H9 (cell line): ENCODE results near the gene GALT. TPM values are rescaled to one million over a fixed set of nuclear protein-coding genes. Genes with fewer than 3 reads are reported as not detected.

ENCODE experiments used
- DNase-seq: peaks from one replicate; pipeline ENCODE4 v3.0.0-alpha.2; 2017
- H2AFZ ChIP-seq: one replicate; pipeline ENCODE4 v1.6.1; 2013; ENCODE audit warnings: mild to moderate bottlenecking, low read length, control low read depth, moderate library complexity
- H2AK5ac ChIP-seq: 2 replicates; pipeline ENCODE4 v1.6.1; 2013; ENCODE audit warnings: low read length, control low read depth, mixed read lengths; ENCODE audit not compliant: insufficient read length
- H2BK120ac ChIP-seq: one replicate; pipeline ENCODE4 v1.6.1; 2013; ENCODE audit warnings: low read depth, mild to moderate bottlenecking, low read length, control low read depth, inconsistent platforms; ENCODE audit not compliant: poor library complexity, severe bottlenecking
- H2BK12ac ChIP-seq: 2 replicates; pipeline ENCODE4 v1.6.1; 2013; ENCODE audit warnings: low read length, control low read depth, mixed read lengths, low read depth; ENCODE audit not compliant: insufficient read length
- H2BK15ac ChIP-seq: 2 replicates; pipeline ENCODE4 v1.6.1; 2013; ENCODE audit warnings: low read depth, low read length, control low read depth
- H2BK20ac ChIP-seq: one replicate; pipeline ENCODE4 v1.6.1; 2013; ENCODE audit warnings: low read depth, mild to moderate bottlenecking, low read length, control low read depth, inconsistent platforms; ENCODE audit not compliant: poor library complexity, severe bottlenecking
- H2BK5ac ChIP-seq: 2 replicates; pipeline ENCODE4 v1.6.1; 2013; ENCODE audit warnings: low read length, control low read depth, mixed read lengths; ENCODE audit not compliant: insufficient read length
- H3K14ac ChIP-seq: 2 replicates; pipeline ENCODE4 v1.6.1; 2013; ENCODE audit warnings: low read length, control low read depth; ENCODE audit not compliant: insufficient read depth
- H3K18ac ChIP-seq: 2 replicates; pipeline ENCODE4 v1.6.1; 2013; ENCODE audit warnings: low read depth, mild to moderate bottlenecking, mixed read lengths, low read length, control low read depth; ENCODE audit not compliant: insufficient read length
- H3K23ac ChIP-seq: 2 replicates; pipeline ENCODE4 v1.6.1; 2013; ENCODE audit warnings: low read length, control low read depth, mixed read lengths, low read depth; ENCODE audit not compliant: insufficient read length
- H3K23me2 ChIP-seq: 2 replicates; pipeline ENCODE4 v1.6.1; 2013; ENCODE audit warnings: low read depth, mild to moderate bottlenecking, mixed read lengths, low read length, control low read depth; ENCODE audit not compliant: insufficient read length, poor library complexity, severe bottlenecking
- H3K27ac ChIP-seq: 2 replicates; pipeline ENCODE4 v1.5.1; 2013; ENCODE audit warnings: low read length, control low read depth, mixed read lengths, low read depth; ENCODE audit not compliant: insufficient read length
- H3K27me3 ChIP-seq: 2 replicates; pipeline ENCODE4 v1.6.1; 2013; ENCODE audit warnings: low read length, control low read depth, inconsistent platforms; ENCODE audit not compliant: insufficient read depth
- H3K4ac ChIP-seq: 2 replicates; pipeline ENCODE4 v1.6.1; 2013; ENCODE audit warnings: low read depth, mild to moderate bottlenecking, control low read depth, inconsistent platforms, low read length, moderate library complexity
- H3K4me1 ChIP-seq: 2 replicates; pipeline ENCODE4 v1.6.1; 2013; ENCODE audit warnings: low read length, control low read depth, inconsistent platforms; ENCODE audit not compliant: insufficient read depth
- H3K4me2 ChIP-seq: 2 replicates; pipeline ENCODE4 v1.6.1; 2013; ENCODE audit warnings: low read length, control low read depth, mixed read lengths; ENCODE audit not compliant: insufficient read length, insufficient read depth
- H3K56ac ChIP-seq: 2 replicates; pipeline ENCODE4 v1.6.1; 2013; ENCODE audit warnings: low read depth, mild to moderate bottlenecking, mixed read lengths, low read length, control low read depth; ENCODE audit not compliant: insufficient read length
- H3K79me1 ChIP-seq: 2 replicates; pipeline ENCODE4 v1.6.1; 2013; ENCODE audit warnings: low read depth, mild to moderate bottlenecking, moderate library complexity, low read length, control low read depth, inconsistent platforms; ENCODE audit not compliant: insufficient read depth, poor library complexity, severe bottlenecking
- H3K79me2 ChIP-seq: 2 replicates; pipeline ENCODE4 v1.6.1; 2013; ENCODE audit warnings: low read length, control low read depth, inconsistent platforms; ENCODE audit not compliant: insufficient read depth
- H3K9ac ChIP-seq: 2 replicates; pipeline ENCODE4 v1.6.1; 2013; ENCODE audit warnings: low read length, control low read depth, mixed read lengths; ENCODE audit not compliant: insufficient read length; ENCODE audit errors: extremely low read depth
- H3K9me3 ChIP-seq: one replicate; pipeline ENCODE4 v1.6.1; 2013; ENCODE audit warnings: low read depth, low read length, inconsistent platforms; ENCODE audit not compliant: control insufficient read depth
- H3T11ph ChIP-seq: one replicate; pipeline ENCODE4 v1.6.1; 2013; ENCODE audit warnings: mild to moderate bottlenecking, low read length, control low read depth, inconsistent platforms
- H4K20me1 ChIP-seq: one replicate; pipeline ENCODE4 v1.6.1; 2013; ENCODE audit not compliant: control insufficient read depth, insufficient read length, insufficient read depth
- H4K5ac ChIP-seq: 2 replicates; pipeline ENCODE4 v1.6.1; 2013; ENCODE audit warnings: low read depth, mild to moderate bottlenecking, mixed read lengths, low read length, control low read depth; ENCODE audit not compliant: insufficient read length
- H4K8ac ChIP-seq: replicated peaks from 2 replicates; pipeline ENCODE4 v1.6.1; 2013; ENCODE audit warnings: low read length, control low read depth, mixed read lengths, low read depth; ENCODE audit not compliant: insufficient read length
- H4K91ac ChIP-seq: 2 replicates; pipeline ENCODE4 v1.6.1; 2013; ENCODE audit warnings: low read depth, mild to moderate bottlenecking, moderate library complexity, mixed read lengths, low read length, control low read depth; ENCODE audit not compliant: insufficient read length
- H3K27ac Mint-ChIP-seq, 3 experiments: 2 replicates in 2 of 3; 3 replicates in 1 of 3; pipeline ENCODE4 v1.8.0; 2020 to 2021; ENCODE audit warnings: mixed read lengths in 3 of 3, mild to moderate bottlenecking in 1 of 3, moderate library complexity in 1 of 3
- H3K27me3 Mint-ChIP-seq: 2 replicates; pipeline ENCODE4 v1.8.0; 2021; ENCODE audit warnings: low read depth, mild to moderate bottlenecking, moderate library complexity, mixed read lengths
- H3K36me3 Mint-ChIP-seq, 3 experiments: 2 replicates in 2 of 3; 3 replicates in 1 of 3; pipeline ENCODE4 v1.8.0; 2020 to 2021; ENCODE audit warnings: low read depth in 3 of 3, mixed read lengths in 3 of 3; ENCODE audit not compliant: insufficient read depth in 1 of 3
- H3K4me1 Mint-ChIP-seq, 2 experiments: 2 replicates each; pipeline ENCODE4 v1.8.0; 2020; ENCODE audit warnings: mixed read lengths in 2 of 2
- H3K4me3 Mint-ChIP-seq, 2 experiments: 2 replicates in 1 of 2; 3 replicates in 1 of 2; pipeline ENCODE4 v1.8.0; 2020 to 2021; ENCODE audit warnings: mild to moderate bottlenecking in 2 of 2, mixed read lengths in 2 of 2, moderate library complexity in 1 of 2
- H3K9me3 Mint-ChIP-seq, 2 experiments: 2 replicates in 1 of 2; 3 replicates in 1 of 2; pipeline ENCODE4 v1.8.0; 2020; ENCODE audit warnings: mild to moderate bottlenecking in 2 of 2, mixed read lengths in 2 of 2, moderate library complexity in 1 of 2
- CTCF ChIP-seq: fragments of 200-600 bp; sonication (generic); conservative IDR thresholded peaks from 3 replicates; pipeline ENCODE4 v1.8.0; 2021; ENCODE audit warnings: antibody characterized with exemption, mild to moderate bottlenecking
- WGBS: extraction: QIAGEN DNeasy Blood & Tissue Kit; methylation state at CpG from one replicate; pipeline ENCODE4 v1.1.7; 2013; ENCODE audit warnings: missing lambda C conversion rate, low lambda C conversion rate, mixed read lengths; ENCODE audit not compliant: insufficient read length; ENCODE audit errors: extremely low coverage; 5-methylcytosine and 5-hydroxymethylcytosine counted together
- total RNA-seq: library from RNA; stranded (reverse); gene quantifications from 2 replicates; pipeline ENCODE4 v1.2.1, GENCODE V29; 2021

GALT gene
- total RNA-seq, 1 experiment from 2014 or later: 41.5 TPM

GRCh38 chr9:34664281-34665066, 18.0 kb downstream of the GALT start:
- H3K27me3 ChIP-seq: no peaks in the 10 kb centered on the region
- no peak overlapping the region for H3K9ac ChIP-seq
- Mint-ChIP-seq H3K4me3 (peak overlapping the region; percentile 88 to 92), H3K4me1 (peaks cover 7 to 8% of the 10 kb centered on the region in 2 experiments), H3K27me3 (peaks cover 6% of the 10 kb centered on the region), H3K27ac (peak overlapping the region in 2 of 3 experiments; percentile 41 to 77; a peak in 3 of 7 replicates), H3K36me3 (peaks cover 19 to 20% (median 19%) of the 10 kb centered on the region in 3 experiments; a peak in 6 of 7 replicates), H3K9me3 (peaks cover 6 to 9% of the 10 kb centered on the region in 2 experiments; a peak in 4 of 5 replicates)
- no peak overlapping the region for H3K56ac ChIP-seq
- no peak overlapping the region for H2BK120ac ChIP-seq
- H4K8ac ChIP-seq: no peak overlapping the region
- no peak overlapping the region for H2BK15ac ChIP-seq
- peak; percentile 97 for TF ChIP-seq CTCF
- no peaks in the 10 kb centered on the region for H3K4me1 ChIP-seq
- no peaks in the 10 kb centered on the region for H4K20me1 ChIP-seq
- no peak overlapping the region for H2AK5ac ChIP-seq
- H3K79me2 ChIP-seq: no peaks in the 10 kb centered on the region
- no peak overlapping the region for H2AFZ ChIP-seq
- WGBS: no CpG with 5 or more reads among the region's 18 CpGs
- H3K79me1 ChIP-seq: no peaks in the 10 kb centered on the region
- peaks cover 13% of the 10 kb centered on the region for H3K23me2 ChIP-seq
- H2BK5ac ChIP-seq: no peak overlapping the region
- H3K4ac ChIP-seq: no peak overlapping the region
- peak; percentile 94 for DNase-seq
- no peak overlapping the region for H2BK20ac ChIP-seq
- H3K9me3 ChIP-seq: no peaks in the 10 kb centered on the region
- no peak overlapping the region for H3K18ac ChIP-seq
- no peak overlapping the region for H3K27ac ChIP-seq
- H4K91ac ChIP-seq: no peak overlapping the region
- peak overlapping the region; percentile 87 for H3K4me2 ChIP-seq
- H3T11ph ChIP-seq: no peak overlapping the region
- H3K14ac ChIP-seq: no peak overlapping the region
- H4K5ac ChIP-seq: no peak overlapping the region
- H3K23ac ChIP-seq: no peak overlapping the region
- H2BK12ac ChIP-seq: no peak overlapping the region
